Activated T-helper 17 cell treated with anti-CD3 and anti-CD28 coated beads, Interleukin-2, amount 50 U/mL, for 72 hours (primary cell): ENCODE measurements around the gene ADI1. TPM values are rescaled to one million over a fixed set of nuclear protein-coding genes. Genes with fewer than 3 reads are reported as not detected.
"Not testable (repeated sequence)": the region's sequence is repeated elsewhere in the genome, so short reads cannot be mapped to it uniquely, and the experiment has no call there.

ENCODE experiments used
- ATAC-seq: fragments of 150-1000 bp; cut with Tn5 transposase; replicated peaks from 2 replicates; pipeline ENCODE4 v1.10.0; 2021; ENCODE audit warnings: mild to moderate bottlenecking, moderate library complexity
- H3K27ac Mint-ChIP-seq: one replicate; pipeline ENCODE4 v1.8.0; 2022; ENCODE audit warnings: mixed read lengths
- H3K27me3 Mint-ChIP-seq: one replicate; pipeline ENCODE4 v1.8.0; 2022; ENCODE audit warnings: mixed read lengths
- H3K36me3 Mint-ChIP-seq: one replicate; pipeline ENCODE4 v1.8.0; 2022; ENCODE audit warnings: low read depth, mild to moderate bottlenecking, mixed read lengths
- H3K4me1 Mint-ChIP-seq: one replicate; pipeline ENCODE4 v1.8.0; 2022; ENCODE audit warnings: mixed read lengths
- H3K4me3 Mint-ChIP-seq: one replicate; pipeline ENCODE4 v1.8.0; 2022; ENCODE audit warnings: mild to moderate bottlenecking, mixed read lengths
- H3K9me3 Mint-ChIP-seq: one replicate; pipeline ENCODE4 v1.8.0; 2022; ENCODE audit warnings: mixed read lengths
- total RNA-seq, 2 donors: library from RNA; stranded (reverse); gene quantifications; one replicate each; pipeline ENCODE4 v1.2.3, GENCODE V29; 2022

Gene ADI1
- total RNA-seq, 2 donors from 2014 or later: 25.8 to 26.0 TPM

DNA sequence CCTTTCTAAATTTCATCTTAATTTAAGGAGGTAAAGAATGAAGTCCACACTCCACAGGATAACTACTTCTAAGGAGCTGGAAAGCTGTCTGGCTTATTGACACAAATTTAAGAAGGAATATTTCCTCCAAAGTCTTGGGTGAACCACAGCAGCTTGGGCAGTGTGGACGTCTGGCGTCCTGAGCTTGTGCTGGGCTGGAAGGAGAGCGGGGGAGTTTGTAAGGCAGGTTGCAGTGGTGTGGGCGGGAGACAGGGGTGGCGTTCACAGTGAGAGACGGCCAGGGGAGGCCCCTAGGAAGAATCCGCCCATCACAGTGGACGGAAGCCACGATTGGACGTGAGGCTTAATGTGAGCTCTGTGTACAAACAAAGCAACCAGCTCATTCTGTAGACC lies 25.7 kb downstream of the ADI1 start:
- H3K36me3 Mint-ChIP-seq: peaks cover 33% of the 10 kb centered on the region
- H3K27ac Mint-ChIP-seq: no peak overlapping the region
- no peaks in the 10 kb centered on the region for H3K27me3 Mint-ChIP-seq
- ATAC-seq: no peak
- no peaks in the 10 kb centered on the region for H3K9me3 Mint-ChIP-seq
- H3K4me3 Mint-ChIP-seq: no peak overlapping the region
- no peaks in the 10 kb centered on the region for H3K4me1 Mint-ChIP-seq

DNA sequence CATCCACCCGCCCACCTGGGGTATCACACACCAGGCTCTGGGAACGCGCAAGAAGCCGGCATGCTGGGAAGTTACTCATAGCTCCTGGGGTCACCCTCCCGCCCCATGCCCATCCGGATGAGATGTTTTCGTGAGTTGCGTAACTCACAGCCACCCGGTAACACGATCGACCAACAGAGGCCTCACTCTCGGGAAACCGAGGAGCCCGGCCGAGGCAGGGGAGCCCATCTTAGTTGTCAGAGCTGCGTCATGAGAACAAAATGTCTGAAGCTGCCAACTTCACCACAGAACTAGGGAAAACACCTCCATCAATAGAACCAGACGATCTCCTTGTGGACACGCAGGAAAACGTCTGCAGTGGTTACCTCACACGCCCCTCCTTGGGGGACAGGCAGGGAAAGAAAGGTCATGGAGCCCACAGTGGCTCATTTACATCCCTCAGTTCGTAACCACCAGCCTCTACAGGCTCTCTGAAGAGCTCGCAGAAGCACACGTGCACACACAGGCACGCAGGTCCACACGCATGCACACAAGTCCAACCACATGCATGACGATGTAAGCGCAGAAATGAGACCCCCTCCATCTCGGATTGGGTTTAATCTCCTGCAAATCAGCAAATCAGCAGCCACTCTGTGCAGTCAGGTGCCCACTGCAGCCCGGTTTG lies 26.2 kb downstream of the ADI1 start:
- Mint-ChIP-seq H3K4me1 (no peaks in the 10 kb centered on the region), H3K27me3 (no peaks in the 10 kb centered on the region), H3K27ac (no peak overlapping the region), H3K9me3 (no peaks in the 10 kb centered on the region), H3K36me3 (peaks cover 28% of the 10 kb centered on the region), H3K4me3 (no peak overlapping the region)
- ATAC-seq: no peak

GRCh38 chr2:3492475-3492787 lies 26.9 kb downstream of the ADI1 start:
- not testable (repeated sequence) for H3K4me1 Mint-ChIP-seq, H3K9me3 Mint-ChIP-seq, H3K27me3 Mint-ChIP-seq, ATAC-seq, H3K4me3 Mint-ChIP-seq, H3K27ac Mint-ChIP-seq
- H3K36me3 Mint-ChIP-seq: peaks cover 21% of the 10 kb centered on the region

GRCh38 chr2:3491716-3492474 lies 27.4 kb downstream of the ADI1 start:
- Mint-ChIP-seq H3K9me3 (no peaks in the 10 kb centered on the region), H3K27ac (no peak overlapping the region), H3K4me3 (no peak overlapping the region), H3K4me1 (no peaks in the 10 kb centered on the region), H3K36me3 (peaks cover 16% of the 10 kb centered on the region), H3K27me3 (no peaks in the 10 kb centered on the region)
- ATAC-seq: no peak

- Mint-ChIP-seq H3K27me3 (no peaks in the 10 kb centered on the region), H3K4me1 (no peaks in the 10 kb centered on the region), H3K36me3 (peaks cover 10% of the 10 kb centered on the region), H3K9me3 (no peaks in the 10 kb centered on the region), H3K27ac (no peak overlapping the region), H3K4me3 (no peak overlapping the region)
- no peak for ATAC-seq
Measured at GRCh38 chr2:3491306-3491705, 28.0 kb downstream of the ADI1 start.

DNA sequence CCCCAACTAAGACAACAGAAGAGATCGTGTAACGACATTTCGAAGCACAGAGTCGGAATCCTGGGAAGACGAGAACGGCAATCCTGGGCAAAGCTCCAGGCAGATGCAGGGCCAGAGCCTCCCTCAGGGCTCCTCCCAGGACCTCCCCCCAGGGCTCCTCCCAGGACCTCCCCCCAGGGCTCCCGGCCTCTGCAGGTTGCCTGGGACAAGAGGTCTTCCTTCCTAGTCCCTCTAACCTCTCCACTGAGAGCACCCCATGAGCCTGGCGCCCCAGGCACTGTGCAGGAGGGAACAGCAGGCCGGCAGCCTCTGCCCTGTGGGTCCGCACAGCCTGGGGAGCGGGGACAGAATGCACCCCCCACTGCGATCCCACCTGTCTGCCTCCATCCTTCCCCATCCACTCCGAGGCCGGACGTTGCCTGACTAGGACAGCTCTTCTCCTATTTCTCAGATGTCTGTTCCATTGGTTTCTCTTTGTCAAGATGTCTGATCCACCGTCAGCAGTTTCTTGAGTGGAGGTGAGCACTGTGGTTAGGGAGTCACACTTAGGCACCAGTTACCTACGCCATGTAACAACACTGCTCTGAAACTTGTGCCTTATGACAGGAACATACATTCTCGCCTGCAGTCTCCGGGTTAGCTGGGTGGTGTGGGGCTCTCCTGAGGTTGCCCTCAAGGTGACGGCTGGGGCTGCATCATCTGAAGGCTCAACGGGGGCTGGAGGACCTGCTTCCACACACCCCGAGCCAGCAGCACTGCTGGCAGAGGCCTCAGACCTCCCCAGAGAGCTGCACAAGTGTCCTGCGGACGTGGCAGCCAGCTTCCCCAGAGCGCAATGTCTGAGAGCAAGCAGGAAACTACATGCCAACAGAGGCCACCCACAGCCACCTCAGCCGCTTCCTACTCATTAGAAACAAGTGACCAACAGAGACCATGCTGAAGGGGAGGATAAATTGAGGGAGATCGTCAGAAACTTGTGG lies 28.9 kb downstream of the ADI1 start:
- ATAC-seq: no peak
- no peak overlapping the region for H3K4me3 Mint-ChIP-seq
- no peaks in the 10 kb centered on the region for H3K27me3 Mint-ChIP-seq
- H3K9me3 Mint-ChIP-seq: no peaks in the 10 kb centered on the region
- no peak overlapping the region for H3K27ac Mint-ChIP-seq
- no peaks in the 10 kb centered on the region for H3K4me1 Mint-ChIP-seq
- peaks cover 2% of the 10 kb centered on the region for H3K36me3 Mint-ChIP-seq

- H3K36me3 Mint-ChIP-seq: no peaks in the 10 kb centered on the region
- H3K4me3 Mint-ChIP-seq: no peak overlapping the region
- no peaks in the 10 kb centered on the region for H3K27me3 Mint-ChIP-seq
- H3K4me1 Mint-ChIP-seq: no peaks in the 10 kb centered on the region
- ATAC-seq: no peak
- no peaks in the 10 kb centered on the region for H3K9me3 Mint-ChIP-seq
- no peak overlapping the region for H3K27ac Mint-ChIP-seq
Measured at GRCh38 chr2:3489764-3490115, 29.6 kb downstream of the ADI1 start.

GRCh38 chr2:3488855-3489763 lies 30.2 kb downstream of the ADI1 start:
- Mint-ChIP-seq H3K27ac (no peak overlapping the region), H3K9me3 (no peaks in the 10 kb centered on the region), H3K36me3 (no peaks in the 10 kb centered on the region), H3K27me3 (no peaks in the 10 kb centered on the region), H3K4me1 (no peaks in the 10 kb centered on the region), H3K4me3 (no peak overlapping the region)
- no peak for ATAC-seq

DNA sequence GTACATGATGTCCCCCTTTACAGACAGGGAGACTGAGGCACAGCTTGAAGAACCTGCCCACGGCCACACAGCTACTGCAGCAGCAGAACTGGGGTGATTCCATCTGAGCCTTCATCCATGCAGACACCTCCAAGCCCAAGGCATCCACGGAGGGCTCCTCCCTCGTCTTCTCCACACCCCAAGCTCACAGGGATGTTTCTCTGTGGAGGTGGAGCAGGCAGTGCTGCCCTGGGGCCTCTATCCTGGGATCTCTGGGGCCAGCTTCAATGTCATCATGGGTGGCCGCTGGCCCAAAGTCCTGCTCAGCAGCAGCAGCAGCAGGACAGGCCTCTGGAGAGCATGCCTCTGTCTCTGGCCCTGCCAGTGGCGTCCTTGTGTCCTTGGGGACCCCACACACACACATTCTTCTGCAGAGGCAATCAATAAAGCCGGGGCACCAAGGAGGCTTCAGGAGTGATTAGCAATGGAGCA lies 31.2 kb downstream of the ADI1 start:
- Mint-ChIP-seq H3K4me1 (no peaks in the 10 kb centered on the region), H3K27ac (no peak overlapping the region), H3K36me3 (no peaks in the 10 kb centered on the region), H3K9me3 (no peaks in the 10 kb centered on the region), H3K4me3 (no peak overlapping the region), H3K27me3 (no peaks in the 10 kb centered on the region)
- ATAC-seq: no peak

- no peaks in the 10 kb centered on the region for H3K36me3 Mint-ChIP-seq
- no peaks in the 10 kb centered on the region for H3K4me1 Mint-ChIP-seq
- H3K27ac Mint-ChIP-seq: no peak overlapping the region
- no peaks in the 10 kb centered on the region for H3K9me3 Mint-ChIP-seq
- H3K4me3 Mint-ChIP-seq: no peak overlapping the region
- H3K27me3 Mint-ChIP-seq: no peaks in the 10 kb centered on the region
- ATAC-seq: no peak
Measured at GRCh38 chr2:3487432-3487831, 31.9 kb downstream of the ADI1 start.

DNA sequence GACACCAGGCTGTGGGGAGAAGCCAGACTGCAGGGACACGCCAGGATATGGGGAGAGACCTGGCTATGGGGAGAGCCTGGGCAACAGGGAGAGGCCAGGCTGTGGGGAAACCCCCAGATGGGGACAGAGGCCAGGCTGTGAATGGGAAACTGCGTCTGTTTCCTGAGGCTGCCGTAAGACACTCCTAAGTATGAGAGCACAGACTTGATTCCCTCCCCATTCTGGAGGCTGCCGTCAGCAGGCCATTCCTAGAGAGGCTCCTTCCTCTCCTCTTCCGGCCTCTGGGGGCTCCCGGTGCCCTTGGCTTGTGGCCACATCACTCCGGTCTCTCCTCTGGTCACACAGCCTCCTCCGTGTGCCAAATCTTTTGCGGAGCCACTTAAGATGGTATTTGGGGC lies 32.3 kb downstream of the ADI1 start:
- no peaks in the 10 kb centered on the region for H3K36me3 Mint-ChIP-seq
- H3K27ac Mint-ChIP-seq: no peak overlapping the region
- H3K27me3 Mint-ChIP-seq: no peaks in the 10 kb centered on the region
- no peaks in the 10 kb centered on the region for H3K9me3 Mint-ChIP-seq
- ATAC-seq: no peak
- no peaks in the 10 kb centered on the region for H3K4me1 Mint-ChIP-seq
- no peak overlapping the region for H3K4me3 Mint-ChIP-seq

GRCh38 chr2:3486047-3487027 lies 33.0 kb downstream of the ADI1 start:
- H3K36me3 Mint-ChIP-seq: no peaks in the 10 kb centered on the region
- H3K4me3 Mint-ChIP-seq: no peak overlapping the region
- no peaks in the 10 kb centered on the region for H3K4me1 Mint-ChIP-seq
- no peaks in the 10 kb centered on the region for H3K27me3 Mint-ChIP-seq
- no peak overlapping the region for H3K27ac Mint-ChIP-seq
- no peaks in the 10 kb centered on the region for H3K9me3 Mint-ChIP-seq
- no peak for ATAC-seq

- H3K4me3 Mint-ChIP-seq: no peak overlapping the region
- no peak for ATAC-seq
- no peak overlapping the region for H3K27ac Mint-ChIP-seq
- H3K27me3 Mint-ChIP-seq: no peaks in the 10 kb centered on the region
- no peaks in the 10 kb centered on the region for H3K9me3 Mint-ChIP-seq
- peaks cover 5% of the 10 kb centered on the region for H3K36me3 Mint-ChIP-seq
- no peaks in the 10 kb centered on the region for H3K4me1 Mint-ChIP-seq
Measured at GRCh38 chr2:3485166-3485565, 34.2 kb downstream of the ADI1 start.
